Measurements from ENCODE around the gene USP37. TPM values are rescaled to one million over a fixed set of nuclear protein-coding genes. Genes with fewer than 3 reads are reported as not detected.
A peak's percentile ranks its signal among the peaks of the same experiment; 100 is the strongest.

USP37 gene
- total RNA-seq, 2 experiments from 2014 or later = 27.4 to 30.5 TPM

- no peak overlapping the region for H3K4me3 Mint-ChIP-seq
- POLR2A ChIA-PET = no interaction called here
- peaks cover 8% of the 10 kb centered on the region for H3K9me3 Mint-ChIP-seq
- H3K36me3 Mint-ChIP-seq (ENCODE audit: low read depth) = peaks cover 44% of the 10 kb centered on the region
- no peaks in the 10 kb centered on the region for H3K27me3 Mint-ChIP-seq
- H3K27ac Mint-ChIP-seq = no peak overlapping the region
- no peaks in the 10 kb centered on the region for H3K4me1 Mint-ChIP-seq
- CTCF ChIA-PET = no interaction called here
- no peak for DNase-seq
Measured at GRCh38 chr2:218456849-218457248, 111.3 kb downstream of the USP37 start.

DNA sequence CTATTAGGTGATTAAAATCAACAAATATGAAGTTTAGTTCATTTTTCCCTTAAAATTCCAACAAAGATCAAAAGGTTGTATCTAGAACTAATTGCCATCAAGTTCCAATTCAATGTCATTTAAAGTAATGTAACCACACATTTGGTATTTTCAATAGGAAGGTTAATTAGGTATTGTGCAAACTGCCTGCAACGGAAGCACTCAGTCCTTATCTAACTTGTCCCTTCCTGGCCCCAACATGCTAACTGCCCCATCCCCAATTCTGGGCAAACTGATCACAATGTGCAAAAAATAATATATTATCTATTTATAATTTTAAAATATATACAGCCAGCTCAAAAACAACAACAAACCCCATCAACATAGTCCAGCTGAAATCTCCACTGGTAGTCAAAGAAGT lies 116.1 kb downstream of the USP37 start:
- Mint-ChIP-seq H3K36me3 (ENCODE audit: low read depth) (peaks cover 51% of the 10 kb centered on the region), H3K9me3 (peaks cover 8% of the 10 kb centered on the region), H3K4me3 (no peak overlapping the region), H3K27ac (no peak overlapping the region), H3K4me1 (peaks cover 4% of the 10 kb centered on the region), H3K27me3 (no peaks in the 10 kb centered on the region)
- CTCF ChIA-PET = interaction anchor here (1.7 to 2.6 kb wide), 2 partner anchors 11 to 14 kb away, joined by 5 to 8 read pairs; no protein-coding TSS in a partner anchor
- POLR2A ChIA-PET = no interaction called here
- DNase-seq = no peak

DNA sequence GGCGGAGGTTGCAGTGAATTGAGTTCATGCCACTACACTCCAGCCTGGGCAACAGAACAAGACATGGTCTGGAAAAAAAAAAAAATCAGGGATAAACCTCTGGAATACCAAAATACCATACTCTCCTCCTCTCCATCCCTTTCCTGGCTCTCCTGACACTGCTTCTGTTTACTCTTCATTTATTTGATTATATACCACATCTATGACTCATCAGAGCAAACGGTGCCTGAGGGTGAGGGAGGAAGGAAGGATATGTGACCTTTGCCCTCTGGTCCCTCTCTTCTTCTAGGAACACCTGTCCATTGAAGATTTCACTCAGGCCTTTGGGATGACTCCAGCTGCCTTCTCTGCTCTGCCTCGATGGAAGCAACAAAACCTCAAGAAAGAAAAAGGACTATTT lies 119.2 kb downstream of the USP37 start:
- no peak for DNase-seq
- Mint-ChIP-seq H3K4me1 (peaks cover 4% of the 10 kb centered on the region), H3K4me3 (no peak overlapping the region), H3K9me3 (no peaks in the 10 kb centered on the region), H3K36me3 (ENCODE audit: low read depth) (peaks cover 25% of the 10 kb centered on the region), H3K27ac (no peak overlapping the region), H3K27me3 (no peaks in the 10 kb centered on the region)
- ChIA-PET CTCF (no interaction called here), POLR2A (no interaction called here)

DNA sequence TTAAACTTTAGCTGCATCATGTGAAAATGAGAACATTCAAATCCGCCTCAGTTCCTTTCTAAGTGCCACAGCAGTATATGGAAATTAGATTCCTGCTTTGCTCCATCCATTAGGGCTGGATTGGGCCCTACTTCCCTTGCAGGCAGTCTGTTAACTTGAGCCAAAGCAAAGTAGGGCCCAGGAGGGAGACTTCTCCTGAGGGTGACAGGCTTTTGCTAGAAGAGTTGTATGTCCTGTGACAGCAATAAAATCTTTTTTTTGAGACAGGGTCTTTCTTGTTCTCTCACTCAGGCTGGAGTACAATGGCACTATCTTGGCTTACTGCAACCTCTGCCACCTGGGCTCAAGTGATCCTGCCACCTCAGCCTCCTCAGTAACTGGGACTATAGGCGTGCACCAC lies 121.1 kb downstream of the USP37 start:
- Mint-ChIP-seq H3K9me3 (no peaks in the 10 kb centered on the region), H3K4me1 (peaks cover 4% of the 10 kb centered on the region), H3K36me3 (ENCODE audit: low read depth) (peaks cover 16% of the 10 kb centered on the region), H3K4me3 (no peak overlapping the region), H3K27me3 (no peaks in the 10 kb centered on the region), H3K27ac (no peak overlapping the region)
- ChIA-PET POLR2A (interaction anchor here (0.6 kb wide), 1 partner anchor 529 kb away, joined by 7 read pairs; no protein-coding TSS in a partner anchor), CTCF (interaction anchor here (1.0 kb wide), 1 partner anchor 16 kb away, joined by 3 read pairs; no protein-coding TSS in a partner anchor)
- DNase-seq = no peak

- POLR2A ChIA-PET = no interaction called here
- no peaks in the 10 kb centered on the region for H3K9me3 Mint-ChIP-seq
- CTCF ChIA-PET = interaction anchor here (0.7 kb wide), 1 partner anchor 110 kb away, joined by 3 read pairs; no protein-coding TSS in a partner anchor
- no peak overlapping the region for H3K4me3 Mint-ChIP-seq
- no peak for DNase-seq
- peaks cover 16% of the 10 kb centered on the region for H3K36me3 Mint-ChIP-seq (ENCODE audit: low read depth)
- peaks cover 4% of the 10 kb centered on the region for H3K4me1 Mint-ChIP-seq
- H3K27me3 Mint-ChIP-seq = no peaks in the 10 kb centered on the region
- H3K27ac Mint-ChIP-seq = no peak overlapping the region
Measured at GRCh38 chr2:218446547-218446946, 121.6 kb downstream of the USP37 start.

DNA sequence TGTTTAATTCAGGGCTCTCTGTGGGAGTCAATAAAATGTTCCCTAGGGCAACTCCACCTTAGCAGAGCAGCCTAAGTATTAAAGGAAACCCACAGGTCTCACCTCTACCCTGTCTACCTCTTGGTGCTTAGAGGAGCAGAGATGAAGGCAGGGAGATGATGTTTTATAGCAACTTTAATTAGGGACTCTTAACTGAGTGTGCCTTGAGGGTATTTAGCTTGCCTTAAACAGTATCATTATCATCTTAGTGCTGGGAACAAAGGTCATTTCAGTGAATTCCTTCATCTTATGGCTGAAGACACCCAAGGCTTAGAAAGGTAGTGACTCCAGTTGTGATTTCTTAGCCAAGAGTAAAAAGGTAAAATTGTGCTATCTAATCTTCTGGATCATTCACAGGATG lies 122.5 kb downstream of the USP37 start:
- Mint-ChIP-seq H3K4me3 (no peak overlapping the region), H3K27ac (no peak overlapping the region), H3K9me3 (no peaks in the 10 kb centered on the region), H3K27me3 (no peaks in the 10 kb centered on the region), H3K36me3 (ENCODE audit: low read depth) (peaks cover 18% of the 10 kb centered on the region), H3K4me1 (peaks cover 4% of the 10 kb centered on the region)
- no peak for DNase-seq
- CTCF ChIA-PET = interaction anchor here (0.7 kb wide), 2 partner anchors 9 to 109 kb away, joined by 3 read pairs; no protein-coding TSS in a partner anchor
- POLR2A ChIA-PET = no interaction called here

DNA sequence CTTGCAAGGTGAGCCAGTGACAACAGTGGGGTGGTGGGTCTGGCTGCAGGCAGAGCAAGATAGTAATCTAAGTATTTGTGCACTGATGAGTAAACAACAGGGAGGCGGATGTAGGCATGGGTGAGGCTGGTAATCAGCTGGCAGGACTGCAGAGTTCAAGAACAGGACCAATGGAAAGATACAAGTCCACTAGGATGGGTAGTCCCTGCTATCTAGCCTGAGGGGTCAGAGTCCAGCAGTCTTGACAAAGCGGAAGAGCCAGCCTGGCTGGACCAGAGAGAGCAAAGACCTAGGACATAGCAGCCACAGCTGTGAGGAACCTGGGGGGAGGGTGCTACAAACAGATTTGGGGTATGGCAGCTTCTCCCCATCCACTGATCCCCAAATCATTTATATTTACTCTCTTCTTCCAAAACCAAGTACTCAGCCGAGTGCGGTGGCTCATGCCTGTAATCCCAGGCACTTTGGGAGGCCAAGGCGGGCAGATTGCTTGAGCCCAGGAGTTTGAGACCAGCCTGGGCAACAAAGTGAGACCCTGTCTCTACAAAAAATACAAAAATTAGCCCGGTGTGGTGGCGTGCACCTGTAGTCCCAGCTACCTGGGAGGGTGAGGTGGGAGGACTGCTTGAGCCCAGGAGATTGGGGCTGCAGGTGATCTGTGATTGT lies 123.3 kb downstream of the USP37 start:
- Mint-ChIP-seq H3K4me3 (no peak overlapping the region), H3K4me1 (peaks cover 4% of the 10 kb centered on the region), H3K36me3 (ENCODE audit: low read depth) (peaks cover 15% of the 10 kb centered on the region), H3K9me3 (no peaks in the 10 kb centered on the region), H3K27ac (peak overlapping the region; percentile 58), H3K27me3 (no peaks in the 10 kb centered on the region)
- no peak for DNase-seq
- CTCF ChIA-PET = interaction anchor here (0.6 to 1.6 kb wide), 3 partner anchors 11 to 105 kb away, joined by 3 to 7 read pairs (median 4); no protein-coding TSS in a partner anchor
- POLR2A ChIA-PET = no interaction called here

- ChIA-PET CTCF (no interaction called here), POLR2A (no interaction called here)
- Mint-ChIP-seq H3K36me3 (ENCODE audit: low read depth) (peaks cover 2% of the 10 kb centered on the region), H3K27me3 (no peaks in the 10 kb centered on the region), H3K4me3 (no peak overlapping the region), H3K4me1 (no peaks in the 10 kb centered on the region), H3K9me3 (no peaks in the 10 kb centered on the region), H3K27ac (no peak overlapping the region)
- DNase-seq = no peak
Measured at GRCh38 chr2:218438596-218438995, 129.6 kb downstream of the USP37 start.

DNA sequence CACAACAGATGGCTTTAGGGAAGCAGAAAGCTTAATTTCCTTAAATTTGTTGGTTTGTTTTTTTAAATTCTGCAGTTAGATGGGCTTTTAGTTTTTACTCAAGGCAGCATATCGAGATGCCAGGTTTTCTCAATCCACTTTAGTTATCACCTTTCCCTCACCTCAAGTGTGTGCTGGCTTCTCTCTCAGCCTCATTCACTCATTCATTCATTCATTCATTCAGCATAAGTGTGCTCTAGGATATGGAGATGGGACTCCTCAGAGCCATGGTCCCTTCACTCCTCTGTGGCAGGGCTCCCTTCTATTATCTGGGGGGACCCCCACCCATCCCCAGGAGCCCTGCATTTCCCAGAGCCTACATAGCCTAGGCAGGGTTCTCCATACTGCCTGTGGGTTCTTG lies 130.2 kb downstream of the USP37 start:
- no peaks in the 10 kb centered on the region for H3K27me3 Mint-ChIP-seq
- no peak overlapping the region for H3K27ac Mint-ChIP-seq
- H3K4me1 Mint-ChIP-seq = no peaks in the 10 kb centered on the region
- no peak for DNase-seq
- ChIA-PET POLR2A (no interaction called here), CTCF (no interaction called here)
- H3K36me3 Mint-ChIP-seq (ENCODE audit: low read depth) = peaks cover 2% of the 10 kb centered on the region
- H3K4me3 Mint-ChIP-seq = no peak overlapping the region
- no peaks in the 10 kb centered on the region for H3K9me3 Mint-ChIP-seq

- ChIA-PET POLR2A (no interaction called here), CTCF (no interaction called here)
- DNase-seq = no peak
- Mint-ChIP-seq H3K4me1 (peaks cover 4% of the 10 kb centered on the region), H3K9me3 (no peaks in the 10 kb centered on the region), H3K4me3 (no peak overlapping the region), H3K27me3 (peaks cover 2% of the 10 kb centered on the region), H3K27ac (no peak overlapping the region), H3K36me3 (ENCODE audit: low read depth) (peaks cover 2% of the 10 kb centered on the region)
Measured at GRCh38 chr2:218436992-218437391, 131.2 kb downstream of the USP37 start.

GRCh38 chr2:218435003-218435982 lies 132.9 kb downstream of the USP37 start:
- Mint-ChIP-seq H3K9me3 (no peaks in the 10 kb centered on the region), H3K27ac (no peak overlapping the region), H3K4me3 (no peak overlapping the region), H3K36me3 (ENCODE audit: low read depth) (no peaks in the 10 kb centered on the region), H3K4me1 (peaks cover 6% of the 10 kb centered on the region), H3K27me3 (peaks cover 2% of the 10 kb centered on the region)
- POLR2A ChIA-PET = no interaction called here
- CTCF ChIA-PET = no interaction called here
- no peak for DNase-seq

DNA sequence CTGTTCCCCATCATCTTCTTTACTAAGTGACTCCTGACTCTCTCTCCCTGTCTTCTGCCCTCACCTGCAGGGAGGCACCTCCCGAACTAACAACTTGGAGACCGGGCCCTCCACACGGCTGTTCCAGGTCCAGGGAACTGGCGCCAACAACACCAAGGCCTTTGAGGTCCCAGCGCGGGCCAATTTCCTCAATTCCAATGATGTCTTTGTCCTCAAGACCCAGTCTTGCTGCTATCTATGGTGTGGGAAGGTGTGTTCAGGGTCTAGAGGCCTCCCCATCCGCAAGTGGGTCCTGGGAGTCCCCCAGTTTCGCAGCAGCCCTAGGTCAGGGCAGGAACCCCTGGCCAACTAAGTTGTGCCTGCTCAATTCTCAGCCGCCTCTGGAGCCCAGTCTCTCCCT lies 133.7 kb downstream of the USP37 start:
- ChIA-PET CTCF (interaction anchor here (0.6 kb wide), 1 partner anchor 10 kb away, joined by 3 read pairs; no protein-coding TSS in a partner anchor), POLR2A (no interaction called here)
- DNase-seq = no peak
- H3K9me3 Mint-ChIP-seq = no peaks in the 10 kb centered on the region
- H3K27ac Mint-ChIP-seq = no peak overlapping the region
- peaks cover 13% of the 10 kb centered on the region for H3K4me1 Mint-ChIP-seq
- H3K36me3 Mint-ChIP-seq (ENCODE audit: low read depth) = no peaks in the 10 kb centered on the region
- no peak overlapping the region for H3K4me3 Mint-ChIP-seq
- peaks cover 2% of the 10 kb centered on the region for H3K27me3 Mint-ChIP-seq

- DNase-seq = no peak
- H3K9me3 Mint-ChIP-seq = no peaks in the 10 kb centered on the region
- no peak overlapping the region for H3K27ac Mint-ChIP-seq
- H3K4me1 Mint-ChIP-seq = peaks cover 13% of the 10 kb centered on the region
- peaks cover 2% of the 10 kb centered on the region for H3K27me3 Mint-ChIP-seq
- ChIA-PET CTCF (interaction anchor here (2.3 kb wide), 1 partner anchor 9 kb away, joined by 5 read pairs; no protein-coding TSS in a partner anchor), POLR2A (no interaction called here)
- no peaks in the 10 kb centered on the region for H3K36me3 Mint-ChIP-seq (ENCODE audit: low read depth)
- no peak overlapping the region for H3K4me3 Mint-ChIP-seq
Measured at GRCh38 chr2:218432676-218433365, 135.3 kb downstream of the USP37 start.

All from activated CD4-positive, alpha-beta T cell treated with anti-CD3 and anti-CD28 coated beads, Interleukin-2, amount 10 ng/mL, durations not matched to agents 7 days and 5 days (primary cell).